ENCODE results near the gene SEC11A. TPM values are rescaled to one million over a fixed set of nuclear protein-coding genes. Genes with fewer than 3 reads are reported as not detected.
A peak's percentile ranks its signal among the peaks of the same experiment; 100 is the strongest.
"Not testable (repeated sequence)": the region's sequence is repeated elsewhere in the genome, so short reads cannot be mapped to it uniquely, and the experiment has no call there.

SEC11A gene
- polyA plus RNA-seq, 1 donor from 2014 or later = 117 TPM

GRCh38 chr15:84749111-84749991 is 33.4 kb upstream of the SEC11A start:
- Mint-ChIP-seq H3K27me3 (no peaks in the 10 kb centered on the region), H3K9me3 (no peaks in the 10 kb centered on the region), H3K36me3 (peaks cover 6% of the 10 kb centered on the region), H3K4me1 (peaks cover 44 to 57% (median 53%) of the 10 kb centered on the region in 3 donors), H3K4me3 (peak overlapping the region; percentile 88 to 97 (median 92)), H3K27ac (peak overlapping the region; percentile 84 to 95 (median 93))

- Mint-ChIP-seq H3K4me1 (peaks cover 44 to 53% (median 53%) of the 10 kb centered on the region in 3 donors), H3K27ac (peak within 1 kb of the TSS; percentile 92 to 98 (median 97)), H3K27me3 (no peaks in the 10 kb centered on the region), H3K36me3 (peaks cover 9% of the 10 kb centered on the region), H3K4me3 (peak within 1 kb of the TSS; percentile 93 to 99 (median 98)), H3K9me3 (no peaks in the 10 kb centered on the region)
These were observed 32.6 kb upstream of the SEC11A start, which contains the start of gene ZNF592 for GRCh38 chr15:84748274-84749110. Gene ZNF592, plus strand, starts transcription at chr15:84748592. Its CDS starts 34,084 bp downstream, at chr15:84782676.

- H3K4me3 Mint-ChIP-seq = peak overlapping the region; percentile 93 to 99 (median 98)
- no peaks in the 10 kb centered on the region for H3K27me3 Mint-ChIP-seq
- H3K9me3 Mint-ChIP-seq = no peaks in the 10 kb centered on the region
- peaks cover 7% of the 10 kb centered on the region for H3K36me3 Mint-ChIP-seq
- H3K27ac Mint-ChIP-seq = peak overlapping the region; percentile 92 to 98 (median 97)
- peaks cover 39 to 48% (median 46%) of the 10 kb centered on the region in 3 donors for H3K4me1 Mint-ChIP-seq
These were observed 31.7 kb upstream of the SEC11A start for GRCh38 chr15:84747416-84748273.

- peaks cover 18 to 28% (median 27%) of the 10 kb centered on the region in 3 donors for H3K4me1 Mint-ChIP-seq
- peaks cover 5% of the 10 kb centered on the region for H3K36me3 Mint-ChIP-seq
- peak overlapping the region in 1 of 3 donors; percentile 3 for H3K27ac Mint-ChIP-seq
These were observed 25.2 kb upstream of the SEC11A start for GRCh38 chr15:84741121-84741520.

GRCh38 chr15:84740691-84741090 is 24.8 kb upstream of the SEC11A start:
- H3K4me1 Mint-ChIP-seq = peaks cover 18 to 28% (median 27%) of the 10 kb centered on the region in 3 donors
- no peak overlapping the region for H3K27ac Mint-ChIP-seq
- H3K9me3 Mint-ChIP-seq = no peaks in the 10 kb centered on the region
- H3K36me3 Mint-ChIP-seq = peaks cover 5% of the 10 kb centered on the region
- no peaks in the 10 kb centered on the region for H3K27me3 Mint-ChIP-seq
- H3K4me3 Mint-ChIP-seq = no peak overlapping the region

More at GRCh38 chr15:84741121-84741520, 25.2 kb upstream of the SEC11A start:
- H3K4me3 Mint-ChIP-seq = no peak overlapping the region
- H3K9me3 Mint-ChIP-seq = no peaks in the 10 kb centered on the region
- H3K27me3 Mint-ChIP-seq = no peaks in the 10 kb centered on the region

GRCh38 chr15:84737005-84737404 is 21.1 kb upstream of the SEC11A start:
- H3K4me3 Mint-ChIP-seq = peak overlapping the region in 1 of 4 donors; percentile 12
- H3K4me1 Mint-ChIP-seq = peaks cover 23 to 34% (median 30%) of the 10 kb centered on the region in 3 donors
- H3K27me3 Mint-ChIP-seq = no peaks in the 10 kb centered on the region
- H3K27ac Mint-ChIP-seq = peak overlapping the region; percentile 43 to 91 (median 61)
- H3K36me3 Mint-ChIP-seq = peaks cover 2% of the 10 kb centered on the region
- H3K9me3 Mint-ChIP-seq = no peaks in the 10 kb centered on the region

GRCh38 chr15:84736375-84736774 is 20.4 kb upstream of the SEC11A start:
- H3K36me3 Mint-ChIP-seq = peaks cover 2% of the 10 kb centered on the region
- peak overlapping the region; percentile 0 to 86 (median 36) for H3K4me3 Mint-ChIP-seq
- H3K27me3 Mint-ChIP-seq = no peaks in the 10 kb centered on the region
- no peaks in the 10 kb centered on the region for H3K9me3 Mint-ChIP-seq
- peaks cover 23 to 32% (median 30%) of the 10 kb centered on the region in 3 donors for H3K4me1 Mint-ChIP-seq
- peak overlapping the region; percentile 43 to 91 (median 72) for H3K27ac Mint-ChIP-seq

GRCh38 chr15:84735480-84736061 is 19.6 kb upstream of the SEC11A start:
- not testable (repeated sequence) for H3K36me3 Mint-ChIP-seq, H3K9me3 Mint-ChIP-seq, H3K27me3 Mint-ChIP-seq
- Mint-ChIP-seq H3K27ac (peak overlapping the region; percentile 57 to 93 (median 83)), H3K4me1 (peaks cover 23 to 31% (median 31%) of the 10 kb centered on the region in 3 donors), H3K4me3 (peak overlapping the region; percentile 60 to 86 (median 80))

GRCh38 chr15:84734794-84735479 is 19.0 kb upstream of the SEC11A start:
- peak overlapping the region; percentile 60 to 86 (median 80) for H3K4me3 Mint-ChIP-seq
- H3K27me3 Mint-ChIP-seq = no peaks in the 10 kb centered on the region
- peaks cover 2% of the 10 kb centered on the region for H3K36me3 Mint-ChIP-seq
- no peaks in the 10 kb centered on the region for H3K9me3 Mint-ChIP-seq
- peaks cover 23 to 31% (median 31%) of the 10 kb centered on the region in 3 donors for H3K4me1 Mint-ChIP-seq
- peak overlapping the region; percentile 57 to 93 (median 83) for H3K27ac Mint-ChIP-seq

- H3K4me1 Mint-ChIP-seq = peaks cover 22 to 35% (median 32%) of the 10 kb centered on the region in 3 donors
- H3K27ac Mint-ChIP-seq = peak overlapping the region in 1 of 3 donors; percentile 43
- no peaks in the 10 kb centered on the region for H3K36me3 Mint-ChIP-seq
- no peak overlapping the region for H3K4me3 Mint-ChIP-seq
- no peaks in the 10 kb centered on the region for H3K9me3 Mint-ChIP-seq
- no peaks in the 10 kb centered on the region for H3K27me3 Mint-ChIP-seq
These were observed 15.8 kb upstream of the SEC11A start for GRCh38 chr15:84731774-84732173.

GRCh38 chr15:84727429-84727828 is 11.5 kb upstream of the SEC11A start:
- Mint-ChIP-seq H3K4me3 (peak overlapping the region in 1 of 4 donors; percentile 18), H3K27me3 (no peaks in the 10 kb centered on the region), H3K9me3 (no peaks in the 10 kb centered on the region), H3K4me1 (peaks cover 16 to 25% (median 25%) of the 10 kb centered on the region in 3 donors), H3K36me3 (peaks cover 2% of the 10 kb centered on the region), H3K27ac (peak overlapping the region in 2 of 3 donors; percentile 8)

- Mint-ChIP-seq H3K4me3 (peak overlapping the region; percentile 62 to 91 (median 76)), H3K4me1 (peaks cover 25 to 36% (median 32%) of the 10 kb centered on the region in 3 donors), H3K36me3 (peaks cover 2% of the 10 kb centered on the region), H3K9me3 (no peaks in the 10 kb centered on the region), H3K27me3 (no peaks in the 10 kb centered on the region), H3K27ac (peak overlapping the region; percentile 7 to 95 (median 51))
These were observed 9.1 kb upstream of the SEC11A start for GRCh38 chr15:84725001-84725491.

- Mint-ChIP-seq H3K4me1 (peaks cover 29 to 30% (median 30%) of the 10 kb centered on the region in 3 donors), H3K27me3 (no peaks in the 10 kb centered on the region)
These were observed 6.7 kb upstream of the SEC11A start for GRCh38 chr15:84722628-84723027.

More at GRCh38 chr15:84722628-84723027, 6.7 kb upstream of the SEC11A start:
- H3K4me3 Mint-ChIP-seq = no peak overlapping the region
- no peaks in the 10 kb centered on the region for H3K9me3 Mint-ChIP-seq
- no peak overlapping the region for H3K27ac Mint-ChIP-seq
- H3K36me3 Mint-ChIP-seq = peaks cover 2% of the 10 kb centered on the region
